Peyer's patch (tissue), 4 donors: ENCODE data around the gene CRTC1. TPM values are rescaled to one million over a fixed set of nuclear protein-coding genes. Genes with fewer than 3 reads are reported as not detected.

Experiments used
- DNase-seq, 3 donors: peaks; one replicate each; pipeline ENCODE4 v3.0.0-alpha.2; 2017 to 2019
- H3K27ac ChIP-seq, 4 donors: fragments of 200-600 bp; sonication (generic); one replicate each; pipeline ENCODE4 v1.5.1; 2016 to 2019
- H3K27me3 ChIP-seq, 2 donors: fragments of 200-600 bp; sonication (generic); one replicate each; pipeline ENCODE4 v1.5.1; 2019
- H3K36me3 ChIP-seq, 3 donors: fragments of 200-600 bp; sonication (generic); one replicate each; pipeline ENCODE4 v1.5.1; 2016 to 2019
- H3K4me1 ChIP-seq, 4 donors: fragments of 200-600 bp; sonication (generic); one replicate each; pipeline ENCODE4 v1.5.1; 2016 to 2019
- H3K4me3 ChIP-seq, 4 donors: fragments of 200-600 bp; sonication (generic); 1 replicate in 3 of 4; 2 replicates in 1 of 4; pipeline ENCODE4 v1.5.1; 2016 to 2019; ENCODE audit warnings: mild to moderate bottlenecking in 1 of 4
- H3K9me3 ChIP-seq, 4 donors: fragments of 200-600 bp; sonication (generic); one replicate each; pipeline ENCODE4 v1.5.1; 2016 to 2019; ENCODE audit warnings: mild to moderate bottlenecking in 1 of 4
- CTCF ChIP-seq, 6 experiments: fragments of 450-650 bp in 4 of 6; fragments of 200-600 bp in 2 of 6; sonication (generic) in 1 of 6; IDR thresholded peaks; one replicate each; pipeline ENCODE4 v1.5.1; 2017 to 2019; ENCODE audit warnings: antibody characterized with exemption in 6 of 6, mild to moderate bottlenecking in 3 of 6, moderate library complexity in 1 of 6
- POLR2A ChIP-seq, 2 donors: fragments of 450-650 bp; IDR thresholded peaks; one replicate each; pipeline ENCODE4 v1.5.1; 2017; ENCODE audit warnings: antibody characterized with exemption in 2 of 2, mild to moderate bottlenecking in 2 of 2, moderate library complexity in 2 of 2
- total RNA-seq, 4 donors: library from RNA; depleted of rRNA; stranded (reverse); fragments of >200 nt; gene quantifications; one replicate each; pipeline ENCODE4 v1.1.0, GENCODE V29; 2016

CRTC1 gene
- total RNA-seq, 4 donors from 2014 or later, result 5.1 to 21.5 (median 9.4) TPM

GRCh38 chr19:18653853-18654252 lies 29.6 kb upstream of the CRTC1 start:
- TF ChIP-seq POLR2A (IDR thresholded peaks at IDR 0.05) (no peak), CTCF (IDR thresholded peaks at IDR 0.05) (no peak)
- H3K9me3 ChIP-seq, result no peaks in the 10 kb centered on the region
- H3K27ac ChIP-seq, result no peak overlapping the region
- no peaks in the 10 kb centered on the region for H3K36me3 ChIP-seq
- H3K4me1 ChIP-seq, result peaks cover 0 to 27% (median 0%) of the 10 kb centered on the region in 4 donors
- H3K27me3 ChIP-seq, result no peaks in the 10 kb centered on the region
- no peak overlapping the region for H3K4me3 ChIP-seq
- no peak for DNase-seq

- Histone ChIP-seq H3K27me3 (no peaks in the 10 kb centered on the region), H3K27ac (no peak overlapping the region), H3K9me3 (no peaks in the 10 kb centered on the region), H3K4me3 (no peak overlapping the region), H3K4me1 (peaks cover 0 to 23% (median 2%) of the 10 kb centered on the region in 4 donors), H3K36me3 (no peaks in the 10 kb centered on the region)
- no peak for DNase-seq
- no peak for TF ChIP-seq CTCF (IDR thresholded peaks at IDR 0.05)
- TF ChIP-seq POLR2A (IDR thresholded peaks at IDR 0.05), result no peak
Observed at GRCh38 chr19:18654469-18654868, 29.0 kb upstream of the CRTC1 start.

DNA sequence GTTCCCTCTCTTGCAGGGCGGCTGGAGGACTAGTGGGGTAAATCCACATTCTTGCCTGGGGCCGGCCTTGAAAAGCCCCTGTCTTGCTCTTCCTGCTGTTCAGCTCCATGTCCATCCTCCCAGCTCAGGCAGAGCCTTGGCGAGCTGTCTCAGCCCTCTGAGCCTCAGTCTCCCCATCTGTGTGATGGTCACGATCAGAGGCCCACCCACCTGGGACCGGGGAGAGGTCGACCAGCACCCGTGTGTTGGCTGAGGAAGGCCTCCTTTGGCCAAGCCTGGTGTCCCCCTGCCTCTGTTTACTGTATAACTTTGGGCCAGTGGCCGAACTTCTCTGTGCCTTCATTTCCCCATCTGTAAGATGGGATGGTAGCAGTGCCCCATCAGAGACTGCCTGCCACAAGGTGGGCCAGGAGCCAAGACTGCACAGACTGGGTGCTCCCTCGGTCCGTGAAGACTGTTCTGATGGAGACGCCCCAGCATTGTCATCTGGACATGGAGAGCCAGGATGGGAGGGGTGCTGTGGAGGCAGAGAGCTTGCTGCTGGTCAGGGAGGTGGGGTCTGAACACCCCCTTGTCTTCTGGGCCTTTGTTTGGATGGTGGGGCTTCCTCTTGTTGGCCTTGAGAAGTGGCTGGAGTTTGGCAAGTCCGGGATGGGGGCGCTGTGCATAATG lies 28.2 kb upstream of the CRTC1 start:
- Histone ChIP-seq H3K27ac (no peak overlapping the region), H3K9me3 (no peaks in the 10 kb centered on the region), H3K27me3 (no peaks in the 10 kb centered on the region), H3K4me3 (no peak overlapping the region), H3K4me1 (peaks cover 0 to 27% (median 3%) of the 10 kb centered on the region in 4 donors), H3K36me3 (no peaks in the 10 kb centered on the region)
- TF ChIP-seq CTCF (IDR thresholded peaks at IDR 0.05) (no peak), POLR2A (IDR thresholded peaks at IDR 0.05) (no peak)
- no peak for DNase-seq

DNA sequence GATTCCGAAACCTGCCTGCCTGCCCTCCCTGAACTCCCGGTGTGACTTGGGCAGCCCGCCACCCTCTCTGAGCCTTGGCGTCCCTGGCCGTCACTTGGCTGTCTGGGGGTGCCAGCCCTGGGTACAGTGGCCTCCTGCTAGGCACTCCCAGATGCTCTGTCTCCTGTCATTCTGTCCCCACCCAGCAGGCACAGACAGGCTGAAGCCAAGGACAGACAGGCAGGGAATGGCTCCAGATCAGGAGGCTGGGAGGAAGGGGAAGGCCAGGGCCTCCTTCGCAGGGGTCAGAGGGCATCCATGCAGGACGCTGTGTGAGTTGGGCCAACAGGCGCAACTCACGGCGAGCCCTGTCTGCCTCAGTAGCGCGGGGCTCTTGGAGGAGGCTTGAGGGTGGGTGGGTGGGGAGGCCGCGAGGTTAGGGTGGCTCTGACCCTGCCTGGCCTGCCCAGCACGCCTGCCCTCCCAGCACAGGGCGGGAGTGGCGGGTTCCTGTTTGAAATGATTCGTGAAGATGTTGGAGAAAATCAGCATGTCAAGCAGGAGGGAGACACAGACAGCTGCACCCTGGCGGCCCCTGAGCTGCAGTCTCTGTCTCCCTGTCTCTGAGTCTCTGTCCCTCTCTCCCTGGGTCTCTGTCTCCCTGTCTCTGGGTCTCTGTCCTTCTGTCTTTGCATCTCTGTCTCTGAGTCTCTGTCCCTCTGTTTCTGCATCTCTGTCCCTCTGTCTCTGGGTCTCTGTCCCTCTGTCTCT lies 27.0 kb upstream of the CRTC1 start:
- DNase-seq, result no peak
- H3K4me3 ChIP-seq, result no peak overlapping the region
- no peaks in the 10 kb centered on the region for H3K9me3 ChIP-seq
- no peaks in the 10 kb centered on the region for H3K36me3 ChIP-seq
- no peak overlapping the region for H3K27ac ChIP-seq
- H3K27me3 ChIP-seq, result no peaks in the 10 kb centered on the region
- TF ChIP-seq CTCF (IDR thresholded peaks at IDR 0.05), result no peak
- H3K4me1 ChIP-seq, result peaks cover 0 to 22% (median 3%) of the 10 kb centered on the region in 4 donors

DNA sequence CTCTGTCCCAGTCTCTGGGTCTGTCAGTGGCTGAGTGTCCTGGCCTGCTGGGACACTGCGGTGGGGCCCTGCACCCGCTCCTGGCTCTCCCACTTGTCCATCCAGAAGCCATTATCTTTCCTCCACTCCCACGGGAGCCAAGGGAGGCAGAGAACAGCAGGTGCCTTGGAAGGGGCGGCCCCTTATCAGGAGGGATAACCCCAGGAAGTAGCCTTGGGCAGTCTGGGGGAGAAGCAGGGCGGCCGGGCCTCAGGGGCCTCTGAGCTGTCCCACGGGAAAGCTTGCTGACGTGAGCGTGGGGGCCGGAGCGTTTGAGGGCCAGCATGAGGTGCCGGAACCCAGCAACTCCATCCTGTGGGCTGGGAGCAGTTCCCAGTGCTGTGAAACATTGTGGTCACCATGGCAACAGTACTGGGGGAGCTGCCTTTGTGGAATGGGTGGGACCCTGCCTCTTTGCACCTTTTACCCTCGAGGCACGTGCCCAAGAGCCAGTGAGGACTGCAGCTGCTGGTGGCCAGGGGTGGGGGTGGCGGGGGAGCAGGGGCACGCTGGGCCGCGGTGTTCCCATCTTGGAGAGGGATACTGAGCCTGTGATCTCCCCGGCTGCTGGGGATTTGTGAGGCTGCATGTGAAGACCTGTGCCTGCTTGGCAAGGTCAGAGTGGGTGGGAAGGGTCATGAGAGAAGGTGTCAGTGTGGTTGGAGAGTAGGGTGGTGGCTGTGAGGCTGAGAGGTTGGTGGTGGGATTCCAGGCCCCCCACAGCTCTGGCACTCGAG lies 25.7 kb upstream of the CRTC1 start:
- no peak for DNase-seq
- H3K4me1 ChIP-seq, result peaks cover 0 to 15% (median 3%) of the 10 kb centered on the region in 4 donors
- no peaks in the 10 kb centered on the region for H3K27me3 ChIP-seq
- no peak for TF ChIP-seq POLR2A (IDR thresholded peaks at IDR 0.05)
- no peak for TF ChIP-seq CTCF (IDR thresholded peaks at IDR 0.05)
- no peaks in the 10 kb centered on the region for H3K9me3 ChIP-seq
- no peaks in the 10 kb centered on the region for H3K36me3 ChIP-seq
- peak overlapping the region in 1 of 4 donors; percentile 52 for H3K27ac ChIP-seq
- no peak overlapping the region for H3K4me3 ChIP-seq
